Erythroblast (primary cell): ENCODE data around the gene KDM5C.

Experiments
- DNase-seq, 2 experiments: peaks; one replicate each; lab custom pipeline; 2025; lab: John Stamatoyannopoulos, UW
- GATA1 ChIP-seq: IDR thresholded peaks from 2 replicates; pipeline ENCODE4 v1.6.1; 2011; ENCODE audit warnings: low read depth, mild to moderate bottlenecking, control low read depth, low read length, moderate library complexity
- POLR2A ChIP-seq: IDR thresholded peaks from 2 replicates; pipeline ENCODE4 v1.6.1; 2011; ENCODE audit warnings: mild to moderate bottlenecking, low read length

The KDM5C gene

GRCh38 chrX:53257670-53258423 is 32.8 kb upstream of the KDM5C start:
- TF ChIP-seq POLR2A (no peak), GATA1 (no peak)
- DNase-seq, result no peak

DNA sequence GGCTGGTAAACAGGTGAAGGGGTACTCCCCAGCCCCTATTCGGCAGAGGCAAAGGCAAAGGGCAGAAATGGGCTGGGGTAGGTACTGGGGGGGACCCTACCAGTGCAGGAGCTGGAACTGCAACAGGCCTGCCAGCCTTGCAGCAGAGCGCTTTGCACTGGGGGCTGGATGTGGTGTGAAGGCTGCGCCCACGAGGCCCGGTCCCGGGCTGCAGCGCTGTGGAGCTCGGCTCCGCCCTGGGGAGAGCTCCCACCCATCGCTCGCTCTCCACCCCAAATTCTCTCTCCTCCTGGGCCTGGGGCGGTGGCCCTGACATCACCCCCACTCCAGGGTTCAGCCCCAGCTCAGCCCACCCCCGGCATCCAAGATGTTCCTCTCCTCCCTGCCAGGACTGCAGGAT is 32.2 kb upstream of the KDM5C start:
- TF ChIP-seq GATA1 (no peak), POLR2A (no peak)
- no peak for DNase-seq

- DNase-seq, result no peak
- TF ChIP-seq POLR2A (no peak), GATA1 (no peak)
These were observed 31.5 kb upstream of the KDM5C start for GRCh38 chrX:53256446-53257041.

DNA sequence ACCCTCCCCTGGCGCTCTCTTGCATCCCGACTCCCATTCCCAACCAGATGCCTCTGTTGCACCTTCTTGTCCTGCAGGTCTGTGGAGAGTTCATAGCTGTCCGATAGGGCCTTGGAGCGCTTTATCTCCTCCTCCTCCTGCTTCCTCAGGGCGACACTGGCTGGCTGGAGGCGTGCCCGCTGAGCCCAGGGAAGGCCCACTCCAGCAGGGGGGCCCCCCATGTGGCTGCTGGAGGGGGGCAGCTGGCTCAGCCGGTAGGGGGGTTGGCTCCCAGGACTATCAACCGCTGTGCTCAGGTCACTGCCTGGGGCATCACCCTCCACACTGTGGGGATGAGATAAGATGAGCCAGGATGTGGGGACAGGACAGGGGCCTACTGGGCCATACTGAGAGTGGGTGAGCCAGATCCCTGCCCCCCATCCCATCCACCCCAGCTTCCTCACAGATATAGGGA is 30.8 kb upstream of the KDM5C start:
- DNase-seq, result peak; percentile 50 to 73
- TF ChIP-seq POLR2A, result no peak
- no peak for TF ChIP-seq GATA1

DNA sequence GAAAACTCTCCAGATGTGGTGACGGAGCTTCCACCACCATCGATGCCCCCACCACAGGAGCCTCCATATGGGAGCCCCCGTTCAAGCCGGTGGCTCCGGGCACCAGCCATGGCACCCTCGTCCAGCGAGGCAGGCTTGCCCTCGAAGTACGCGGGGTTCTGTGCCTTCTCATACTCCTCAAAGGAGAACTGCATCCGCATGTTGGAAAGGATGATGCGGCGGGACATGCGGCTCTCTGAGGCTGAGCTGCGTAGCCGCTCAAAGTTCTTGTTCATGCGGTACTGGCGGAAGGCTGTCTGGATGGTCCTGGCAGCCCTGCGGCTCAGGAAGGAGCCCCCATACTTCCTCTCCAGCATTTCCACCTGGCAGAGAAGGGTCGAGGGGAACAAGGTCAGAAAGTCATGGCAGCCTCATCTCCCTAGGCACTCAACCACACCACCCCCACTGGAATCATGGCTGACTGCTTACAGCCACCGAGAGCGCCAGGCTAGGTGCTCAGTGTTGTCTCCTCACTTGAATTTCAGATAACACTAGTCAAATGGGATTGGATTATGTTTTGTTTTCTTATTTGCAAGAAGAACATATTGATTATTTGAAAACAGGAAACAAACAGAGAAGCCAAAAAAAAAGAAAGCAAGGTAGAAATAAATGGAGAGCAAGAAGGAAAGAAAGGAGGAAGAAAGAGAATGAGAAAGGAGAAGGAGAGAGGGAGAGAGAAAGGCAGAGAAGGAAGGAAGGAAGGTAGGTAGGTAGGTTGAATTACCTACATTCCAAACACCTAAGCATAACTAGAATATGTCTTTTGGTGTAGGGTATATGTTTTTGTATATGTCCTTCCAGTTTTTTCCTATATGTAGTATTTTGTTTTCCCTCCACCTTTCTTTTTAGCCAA is 29.8 kb upstream of the KDM5C start:
- TF ChIP-seq GATA1, result no peak
- no peak for TF ChIP-seq POLR2A
- no peak for DNase-seq

DNA sequence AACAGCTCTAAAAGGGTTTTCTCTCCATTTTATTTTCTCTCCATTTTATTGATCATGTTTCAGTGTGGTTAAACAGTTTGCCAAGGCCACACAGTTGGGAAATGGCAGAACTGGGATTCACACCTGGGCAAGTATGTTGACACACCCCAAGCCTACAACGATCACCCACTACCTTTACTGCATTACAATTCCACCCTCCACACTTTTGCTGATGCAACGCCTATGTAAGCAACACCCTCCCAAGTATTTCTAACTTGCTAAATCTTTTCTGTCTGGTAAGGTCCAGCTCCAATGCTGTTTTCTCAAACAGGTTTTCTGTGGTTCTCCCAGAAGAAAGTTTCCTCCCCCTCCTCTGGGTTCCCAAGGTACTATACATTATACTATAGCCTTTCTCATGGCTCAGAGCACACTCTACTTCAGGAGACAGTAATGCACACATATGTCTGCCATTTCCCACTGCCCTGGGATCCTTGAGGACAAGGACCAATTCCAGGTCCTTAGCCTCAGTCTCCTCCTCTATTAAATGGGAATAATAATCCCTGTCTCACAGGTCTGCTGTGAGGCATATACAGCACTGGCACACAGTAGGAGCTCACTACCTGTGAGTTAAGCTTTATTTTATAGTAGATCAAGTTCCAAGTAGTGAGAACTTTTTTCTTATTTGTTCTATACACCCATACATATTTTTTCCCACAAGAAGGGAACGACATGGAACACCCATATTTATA is 28.4 kb upstream of the KDM5C start:
- TF ChIP-seq POLR2A (no peak), GATA1 (no peak)
- peak in 1 of 2 experiments; percentile 56 for DNase-seq

- no peak for DNase-seq
- TF ChIP-seq GATA1 (no peak), POLR2A (no peak)
These were observed 26.3 kb upstream of the KDM5C start for GRCh38 chrX:53251307-53251706.

DNA sequence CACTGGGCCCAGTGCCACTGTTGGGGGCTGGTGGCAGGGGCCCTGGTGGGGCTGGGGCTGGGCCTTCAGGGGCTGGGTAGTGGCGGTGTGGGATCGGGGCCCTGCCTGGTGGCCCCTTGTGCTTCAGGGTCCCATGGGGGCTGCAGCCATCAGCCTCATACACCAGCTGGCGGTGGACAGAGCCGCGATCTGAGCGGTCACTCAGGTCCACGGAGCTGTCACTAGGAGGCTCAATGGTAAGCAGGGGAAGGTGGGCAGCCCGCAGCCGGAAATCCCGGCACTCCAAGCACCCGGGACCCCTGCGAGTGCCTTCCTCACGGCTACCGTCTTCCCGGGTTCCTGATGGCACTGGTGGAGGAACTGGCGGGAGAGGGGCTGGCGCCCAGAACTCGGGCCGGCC is 25.5 kb upstream of the KDM5C start:
- TF ChIP-seq GATA1 (no peak), POLR2A (no peak)
- no peak for DNase-seq

- TF ChIP-seq POLR2A (no peak), GATA1 (no peak)
- no peak for DNase-seq
These were observed 24.5 kb upstream of the KDM5C start for GRCh38 chrX:53249408-53250042.

DNA sequence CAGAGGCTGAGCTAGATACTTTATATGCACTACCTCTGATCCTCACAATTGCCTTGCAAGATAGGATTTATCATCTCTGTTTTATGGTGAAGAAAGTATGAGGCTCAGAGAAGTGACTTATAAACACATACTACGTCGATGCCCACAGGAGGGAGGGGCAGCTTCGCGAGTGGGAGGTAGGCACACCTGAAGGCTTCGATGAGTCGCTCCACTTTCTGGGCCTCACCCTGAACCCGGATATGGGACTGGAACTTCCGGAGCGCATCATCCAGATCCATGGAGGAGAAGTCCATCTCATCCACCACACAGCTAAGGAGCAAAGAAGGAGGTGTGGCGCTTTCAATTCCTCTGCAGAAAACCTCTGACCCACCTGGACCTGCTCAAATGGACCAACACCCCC is 22.9 kb upstream of the KDM5C start:
- no peak for DNase-seq
- TF ChIP-seq POLR2A, result no peak
- TF ChIP-seq GATA1, result no peak

GRCh38 chrX:53246231-53246630 is 21.2 kb upstream of the KDM5C start:
- DNase-seq, result no peak
- TF ChIP-seq GATA1, result no peak

- no peak for DNase-seq
- TF ChIP-seq GATA1, result no peak
- no peak for TF ChIP-seq POLR2A
These were observed 19.6 kb upstream of the KDM5C start for GRCh38 chrX:53244610-53245009.

DNA sequence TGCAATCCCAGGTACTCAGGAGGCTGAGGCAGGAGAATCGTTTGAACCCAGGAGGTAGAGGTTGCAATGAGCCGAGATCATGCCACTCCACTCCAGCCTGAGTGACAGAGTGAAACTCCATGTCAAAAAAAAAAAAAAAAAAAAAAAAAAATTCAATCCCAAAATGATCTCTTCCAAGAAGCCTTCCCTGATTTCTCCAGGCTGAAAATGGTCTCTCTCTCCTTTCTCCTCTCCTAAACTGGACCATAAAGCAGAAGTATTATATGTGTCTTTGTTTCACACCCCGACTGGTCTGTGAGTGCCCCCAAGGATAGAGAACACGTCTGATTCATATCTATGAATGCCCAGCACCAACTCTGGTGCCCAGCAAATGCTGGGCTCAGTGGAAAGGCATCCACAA is 17.3 kb upstream of the KDM5C start:
- no peak for DNase-seq
- no peak for TF ChIP-seq POLR2A
- no peak for TF ChIP-seq GATA1
